Measurements from ENCODE around the gene PPP1R3G. TPM values are rescaled to one million over a fixed set of nuclear protein-coding genes. Genes with fewer than 3 reads are reported as not detected.

The PPP1R3G gene
- total RNA-seq, 1 experiment from 2014 or later: 0.44 TPM

GRCh38 chr6:5073992-5074391, 11.1 kb upstream of the PPP1R3G start:
- in situ Hi-C loops (cut with HindIII; ENCODE audit: low pct_unique_long_range_greater_than_20kb, low sequenced_read_pairs): no loop called here
- TF ChIP-seq SIN3A (IDR thresholded peaks at IDR 0.05; ENCODE audit: borderline replicate concordance, insufficient read depth, low read depth, low read length): no peak
- no peak for TF ChIP-seq REST (IDR thresholded peaks at IDR 0.05; ENCODE audit: insufficient read depth in 1 of 2, low read depth in 2 of 2, low read length in 1 of 2)
- TF ChIP-seq CTCF (IDR thresholded peaks at IDR 0.05): no peak
- no peak for TF ChIP-seq POLR2AphosphoS5 (IDR thresholded peaks at IDR 0.05; ENCODE audit: low read depth, low read length)
- no peak for TF ChIP-seq TCF7L2 (IDR thresholded peaks at IDR 0.05; ENCODE audit: low read depth, low read length)
- Histone ChIP-seq H3K9me3 (ENCODE audit: control insufficient read depth, insufficient read depth, low read depth, low read length) (no peaks in the 10 kb centered on the region), H3K27me3 (ENCODE audit: control insufficient read depth, insufficient read depth, low read length) (no peaks in the 10 kb centered on the region), H3K27ac (ENCODE audit: low read length) (no peak overlapping the region), H3K36me3 (ENCODE audit: control insufficient read depth, insufficient read depth, low read length) (no peaks in the 10 kb centered on the region), H3K4me3 (ENCODE audit: low read depth in 2 of 2, low read length in 2 of 2) (no peak overlapping the region), H3K4me1 (ENCODE audit: control insufficient read depth, insufficient read depth, low read length) (no peaks in the 10 kb centered on the region)
- ATAC-seq (no peak), DNase-seq (ENCODE audit: low read depth, low spot score) (no peak)
- intact Hi-C loops (cut with micrococcal nuclease; ENCODE audit: unreplicated experiment): no loop called here
- CTCF ChIA-PET: no interaction called here
- POLR2A ChIA-PET: no interaction called here
- BruUV-seq (replicated peaks): no TSS peak

- BruUV-seq (replicated peaks): no TSS peak
- no peak for ATAC-seq
- intact Hi-C loops (cut with micrococcal nuclease; ENCODE audit: unreplicated experiment) (no loop called here), in situ Hi-C loops (cut with HindIII; ENCODE audit: low pct_unique_long_range_greater_than_20kb, low sequenced_read_pairs) (no loop called here)
- TF ChIP-seq REST (IDR thresholded peaks at IDR 0.05; ENCODE audit: insufficient read depth in 1 of 2, low read depth in 2 of 2, low read length in 1 of 2) (no peak), CTCF (IDR thresholded peaks at IDR 0.05) (no peak)
- no peaks in the 10 kb centered on the region for H3K4me1 ChIP-seq (ENCODE audit: control insufficient read depth, insufficient read depth, low read length)
- no peaks in the 10 kb centered on the region for H3K36me3 ChIP-seq (ENCODE audit: control insufficient read depth, insufficient read depth, low read length)
- no peaks in the 10 kb centered on the region for H3K27me3 ChIP-seq (ENCODE audit: control insufficient read depth, insufficient read depth, low read length)
- CTCF ChIA-PET: no interaction called here
- POLR2A ChIA-PET: no interaction called here
- H3K27ac ChIP-seq (ENCODE audit: low read length): no peak overlapping the region
- H3K9me3 ChIP-seq (ENCODE audit: control insufficient read depth, insufficient read depth, low read depth, low read length): no peaks in the 10 kb centered on the region
- DNase-seq (ENCODE audit: low read depth, low spot score): no peak
- H3K4me3 ChIP-seq (ENCODE audit: low read depth in 2 of 2, low read length in 2 of 2): no peak overlapping the region
Measured at GRCh38 chr6:5076931-5077330, 8.2 kb upstream of the PPP1R3G start.
